NOMO-1 treated with DMSO at 0.1 percent for 48 hours (cell line): Measurements from ENCODE around the gene ADGRB3.
A peak's percentile ranks its signal among the peaks of the same experiment; 100 is the strongest.
"Not testable (repeated sequence)": the region's sequence is repeated elsewhere in the genome, so short reads cannot be mapped to it uniquely, and the experiment has no call there.

ENCODE experiments used
- DNase-seq: peaks from one replicate; lab custom pipeline; 2025; ENCODE audit not compliant: unreplicated experiment; lab: John Stamatoyannopoulos, UW

Gene ADGRB3

DNA sequence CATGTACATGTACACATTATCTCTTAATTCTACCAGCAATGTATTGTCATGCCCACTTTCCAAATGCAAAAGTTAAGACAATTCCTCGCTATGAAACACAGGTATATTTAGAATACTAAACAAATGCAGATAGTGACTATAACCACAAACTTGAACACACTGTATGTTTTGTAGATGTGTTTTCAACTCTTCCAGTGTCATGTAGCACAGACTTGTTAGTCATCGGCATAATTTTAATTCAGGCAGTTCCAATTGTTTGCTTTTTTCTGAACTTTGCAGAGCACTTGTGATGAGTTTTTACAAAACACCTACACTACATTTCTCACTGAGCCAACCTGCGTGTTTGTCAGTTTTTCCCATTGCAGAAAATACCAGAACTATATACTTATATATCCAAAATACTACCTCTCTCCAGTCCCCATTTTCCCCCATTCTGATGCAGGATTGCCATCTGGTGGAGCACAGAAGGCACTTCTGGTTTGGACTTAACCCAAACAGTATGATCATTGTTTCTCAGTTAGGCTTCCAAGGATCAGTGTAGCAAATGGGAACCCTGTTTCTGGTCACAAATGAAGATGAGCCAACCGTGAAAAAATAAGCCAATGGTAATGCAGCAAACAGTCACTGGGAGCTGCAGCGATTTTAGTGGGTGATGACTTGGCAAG is 143.4 kb downstream of the ADGRB3 start:
- DNase-seq, result peak; percentile 13

GRCh38 chr6:68779366-68779765 is 144.3 kb downstream of the ADGRB3 start:
- DNase-seq, result no peak

DNA sequence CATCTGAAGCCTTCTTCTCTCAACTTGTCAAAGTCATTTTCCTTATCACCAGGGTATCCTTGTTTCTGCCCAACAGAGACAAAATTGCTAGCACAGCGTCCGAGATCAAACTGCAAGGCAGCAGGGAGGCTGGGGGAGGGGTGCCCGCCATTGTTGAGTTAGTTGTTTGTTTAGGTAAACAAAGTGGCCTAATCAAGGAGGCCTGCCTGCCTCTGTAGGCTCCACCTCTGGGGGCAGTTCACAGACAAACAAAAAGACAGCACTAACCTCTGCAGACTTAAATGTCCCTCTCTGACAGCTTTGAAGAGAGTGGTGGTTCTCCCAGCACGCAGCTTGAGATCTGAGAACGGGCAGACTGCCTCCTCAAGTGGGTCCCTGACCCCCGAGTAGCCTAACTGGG is 155.0 kb downstream of the ADGRB3 start:
- not testable (repeated sequence) for DNase-seq

DNA sequence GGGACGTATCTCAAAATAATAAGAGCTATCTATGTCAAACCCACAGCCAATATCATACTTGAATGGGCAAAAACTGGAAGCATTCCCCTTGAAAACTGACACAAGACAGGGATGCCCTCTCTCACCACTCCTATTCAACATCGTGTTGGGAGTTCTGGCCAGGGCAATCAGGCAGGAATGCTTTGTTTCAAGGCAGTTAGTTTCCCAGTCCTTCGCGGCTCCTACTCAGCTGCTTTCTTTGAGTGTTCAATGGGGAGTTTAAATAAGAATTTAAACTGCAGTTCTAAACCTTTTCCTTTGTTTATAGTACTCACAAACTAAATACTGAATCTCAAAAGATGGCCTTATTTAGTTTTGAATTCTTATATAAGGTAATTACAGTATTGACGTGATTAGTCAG is 179.9 kb downstream of the ADGRB3 start:
- DNase-seq, result not testable (repeated sequence)

- DNase-seq, result no peak
These were observed 191.4 kb downstream of the ADGRB3 start for GRCh38 chr6:68826501-68826900.

DNA sequence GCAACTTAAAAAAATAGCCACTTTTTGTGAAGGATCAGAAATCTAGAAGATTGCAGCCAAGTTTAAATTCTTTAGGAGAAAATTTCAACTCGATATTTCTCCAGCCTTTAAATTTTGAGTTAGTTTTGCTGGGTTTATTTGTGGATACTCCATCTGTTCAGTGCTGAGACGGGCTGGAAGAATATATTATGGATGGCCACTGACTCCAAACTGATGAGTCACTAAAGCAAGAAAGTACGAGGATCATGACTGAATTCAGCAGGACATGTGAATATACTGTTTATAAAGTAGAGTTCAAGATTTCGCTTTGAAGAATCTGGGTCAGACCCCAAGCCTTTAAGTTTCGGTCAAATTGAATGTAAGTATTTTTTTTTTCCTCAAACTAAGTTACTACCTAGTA is 199.5 kb downstream of the ADGRB3 start:
- DNase-seq, result no peak

DNA sequence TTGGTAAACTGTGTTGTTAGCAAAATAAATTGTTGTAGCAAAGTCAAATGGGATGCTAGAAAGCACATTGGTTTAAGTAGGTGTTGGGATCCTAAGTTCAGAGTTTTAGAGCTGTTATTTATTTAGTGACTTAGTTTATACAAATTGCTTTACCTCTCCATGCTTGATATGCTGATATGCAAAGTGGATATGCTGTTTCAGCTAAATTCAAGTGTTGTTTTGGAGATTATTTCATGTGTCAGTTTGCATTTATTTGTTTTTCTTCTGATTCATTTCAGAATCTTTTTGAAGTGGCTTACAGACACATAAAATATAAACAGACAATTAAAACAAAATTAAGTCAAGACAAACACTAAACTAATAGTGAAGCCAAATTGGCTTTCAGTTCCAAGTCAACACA is 203.5 kb downstream of the ADGRB3 start:
- no peak for DNase-seq

DNA sequence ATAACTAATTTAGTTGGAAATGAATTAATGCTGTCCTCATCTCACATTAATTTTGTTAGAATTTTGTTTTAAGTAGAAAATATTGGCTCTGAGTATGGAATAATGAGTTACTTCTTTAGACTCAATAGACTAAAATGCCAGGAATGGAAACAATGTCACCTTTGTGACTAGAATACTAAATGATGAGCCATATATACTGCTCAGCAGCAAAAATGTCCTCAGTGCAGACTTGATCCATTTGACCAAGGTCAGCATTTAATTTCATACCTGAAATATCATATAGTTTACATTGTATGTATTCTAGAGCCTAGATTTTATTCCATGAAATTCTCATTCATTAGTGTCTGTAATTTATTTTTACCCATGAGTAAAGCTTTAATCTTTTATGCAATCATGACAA is 217.7 kb downstream of the ADGRB3 start:
- DNase-seq, result no peak

GRCh38 chr6:68859233-68859632 is 224.2 kb downstream of the ADGRB3 start:
- DNase-seq, result no peak

DNA sequence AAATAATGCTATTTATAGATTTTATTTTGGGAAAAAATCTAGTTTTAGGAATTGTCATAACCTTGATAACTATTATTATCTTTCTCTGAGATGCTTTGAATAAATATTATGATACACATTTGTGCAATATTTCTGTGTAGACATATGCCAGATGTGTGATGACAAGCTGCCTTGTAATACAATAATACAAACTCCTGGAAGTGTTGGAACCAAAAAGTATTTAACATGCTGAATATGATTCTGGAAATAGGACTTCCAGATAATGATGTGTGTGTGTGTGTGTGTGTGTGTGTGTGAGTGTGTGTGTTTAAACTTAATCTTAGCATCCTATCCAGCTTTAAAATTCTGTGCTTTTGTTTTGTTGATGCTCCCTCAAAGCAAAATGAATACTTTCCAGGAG is 233.6 kb downstream of the ADGRB3 start:
- no peak for DNase-seq

- no peak for DNase-seq
These were observed 238.2 kb downstream of the ADGRB3 start for GRCh38 chr6:68873236-68873635.

- DNase-seq, result no peak
These were observed 239.7 kb downstream of the ADGRB3 start for GRCh38 chr6:68874747-68875146.

GRCh38 chr6:68875403-68875802 is 240.3 kb downstream of the ADGRB3 start:
- no peak for DNase-seq

GRCh38 chr6:68876792-68877493 is 241.9 kb downstream of the ADGRB3 start:
- peak; percentile 5 for DNase-seq

GRCh38 chr6:68880050-68880813 is 245.2 kb downstream of the ADGRB3 start:
- no peak for DNase-seq

DNA sequence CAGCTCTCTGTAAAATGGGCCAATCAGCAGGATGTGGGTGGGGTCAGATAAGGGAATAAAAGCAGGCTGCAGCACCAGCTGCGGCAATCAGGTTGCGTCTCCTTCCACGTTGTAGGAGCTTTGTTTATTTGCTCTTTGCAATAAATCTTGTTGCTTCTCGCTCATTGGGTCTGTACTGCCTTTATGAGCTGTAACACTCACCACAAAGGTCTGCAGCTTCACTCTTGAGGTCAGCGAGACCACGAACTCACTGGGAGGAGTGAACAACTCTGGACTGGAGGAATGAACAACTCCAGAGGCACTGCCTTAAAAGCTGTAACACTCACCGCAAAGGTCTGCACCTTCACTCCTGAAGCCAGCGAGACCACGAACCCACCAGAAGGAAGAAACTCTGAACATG is 248.2 kb downstream of the ADGRB3 start:
- not testable (repeated sequence) for DNase-seq

DNA sequence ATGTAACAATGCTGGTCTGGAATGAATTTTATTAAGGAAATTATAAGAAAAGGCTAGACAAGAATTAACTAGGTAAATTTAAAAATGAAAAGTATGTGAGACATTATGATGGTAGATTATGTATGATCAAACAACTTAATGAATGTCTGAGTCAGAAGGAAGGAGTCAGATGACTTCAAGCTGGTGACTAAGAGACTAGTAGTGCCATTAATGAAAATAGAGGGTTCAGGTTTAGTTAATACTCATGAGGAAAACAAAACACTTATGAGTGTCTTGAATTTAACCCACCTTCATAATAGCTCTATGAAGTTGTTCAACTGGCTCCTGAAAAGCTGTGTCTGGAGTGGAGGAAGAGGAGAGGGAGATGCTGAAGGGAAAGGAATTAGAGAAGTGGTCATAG is 256.3 kb downstream of the ADGRB3 start:
- no peak for DNase-seq

- DNase-seq, result no peak
These were observed 257.4 kb downstream of the ADGRB3 start for GRCh38 chr6:68892452-68892851.

DNA sequence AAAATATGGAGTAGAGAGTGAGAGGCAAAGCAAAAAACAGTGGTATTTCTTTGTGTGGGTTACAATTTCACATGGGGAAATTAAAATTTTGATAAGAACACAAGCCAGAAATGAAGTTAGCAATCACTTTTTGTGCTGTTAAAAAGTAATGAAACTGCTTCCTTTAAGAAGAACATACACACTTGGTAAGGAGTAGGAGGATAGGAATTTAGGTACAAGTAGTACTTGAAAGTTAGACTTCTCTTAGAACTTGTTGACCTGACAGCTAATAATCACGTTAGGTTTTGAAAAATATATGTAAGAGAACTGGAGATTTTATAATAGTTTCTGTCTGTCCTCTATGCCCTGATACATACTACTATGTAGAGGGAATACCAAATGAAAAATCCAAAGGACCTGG is 260.8 kb downstream of the ADGRB3 start:
- no peak for DNase-seq

DNA sequence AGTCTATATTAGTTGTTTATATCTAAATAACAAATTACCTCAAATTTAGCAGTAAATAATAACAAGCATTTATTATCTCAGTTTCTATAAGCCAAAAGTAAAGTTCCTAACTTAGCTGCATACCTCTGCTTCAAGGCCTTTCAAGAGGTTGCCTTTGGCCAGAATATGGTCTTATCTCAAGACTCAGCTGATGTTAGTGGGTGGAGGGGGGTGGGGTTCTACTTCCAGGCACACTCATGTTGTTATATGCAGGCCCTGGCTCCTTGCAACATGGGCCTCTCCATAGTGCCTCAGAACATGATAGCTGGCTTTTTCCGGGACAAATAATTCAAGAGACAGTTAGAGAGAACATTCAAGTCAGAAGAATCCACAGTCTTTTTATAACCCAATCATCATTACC is 266.0 kb downstream of the ADGRB3 start:
- no peak for DNase-seq

DNA sequence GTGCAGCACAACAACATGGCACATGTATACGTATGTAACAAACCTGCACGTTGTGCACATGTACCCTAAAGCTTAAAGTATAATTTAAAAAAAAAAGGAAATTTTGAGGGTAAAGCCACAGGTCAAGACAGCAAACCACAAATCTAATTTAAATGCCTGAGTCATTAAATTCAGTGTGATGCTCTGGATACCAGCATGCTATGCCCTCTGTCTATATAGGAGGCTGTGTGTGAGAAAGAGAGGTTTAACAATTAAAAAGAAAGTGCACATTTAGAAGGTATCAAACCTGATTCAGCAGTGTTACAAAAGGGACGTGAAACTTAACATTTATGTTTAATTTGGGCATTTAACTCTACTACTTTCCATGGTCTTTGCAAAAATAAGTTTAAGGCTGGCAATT is 276.3 kb downstream of the ADGRB3 start:
- DNase-seq, result no peak

- no peak for DNase-seq
These were observed 276.7 kb downstream of the ADGRB3 start for GRCh38 chr6:68911811-68912210.
